Gastrocnemius medialis (tissue), 4 donors: ENCODE results near the gene DBF4.

Source experiments
- POLR2A ChIP-seq, 2 donors: fragments of 450-650 bp; IDR thresholded peaks; one replicate each; pipeline ENCODE4 v1.6.1; 2017; ENCODE audit warnings: antibody characterized with exemption in 2 of 2, mild to moderate bottlenecking in 2 of 2, moderate library complexity in 2 of 2
- TF ChIP-seq, protein P1 (sequence below), 5 experiments: fragments of 450-650 bp in 3 of 5; fragments of 200-600 bp in 2 of 5; sonication (generic) in 2 of 5; IDR thresholded peaks in 4 of 5; conservative IDR thresholded peaks in 1 of 5; 1 replicate in 4 of 5; 2 replicates in 1 of 5; pipeline ENCODE4 v1.5.1; 2016 to 2019; ENCODE audit warnings: antibody characterized with exemption in 5 of 5, mild to moderate bottlenecking in 3 of 5, moderate library complexity in 3 of 5

DNA sequence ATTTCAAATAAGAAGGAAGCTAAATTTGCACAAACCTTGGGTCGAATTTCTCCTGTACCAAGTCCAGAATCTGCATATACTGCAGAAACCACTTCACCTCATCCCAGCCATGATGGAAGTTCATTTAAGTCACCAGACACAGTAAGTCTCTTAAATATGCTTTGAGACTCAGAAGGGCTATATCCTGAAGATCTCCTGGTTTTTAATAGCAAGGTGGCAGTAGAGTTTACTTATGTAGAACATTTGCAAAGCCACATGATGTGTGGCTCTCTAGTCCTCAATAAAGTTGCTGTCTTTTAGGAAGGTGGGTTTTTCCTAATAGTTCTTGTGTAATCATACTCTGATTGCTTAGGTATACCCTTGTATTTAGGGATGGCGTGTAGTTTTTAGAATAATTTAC, 8.7 kb downstream of the DBF4 start:
- TF ChIP-seq, protein P1, sequence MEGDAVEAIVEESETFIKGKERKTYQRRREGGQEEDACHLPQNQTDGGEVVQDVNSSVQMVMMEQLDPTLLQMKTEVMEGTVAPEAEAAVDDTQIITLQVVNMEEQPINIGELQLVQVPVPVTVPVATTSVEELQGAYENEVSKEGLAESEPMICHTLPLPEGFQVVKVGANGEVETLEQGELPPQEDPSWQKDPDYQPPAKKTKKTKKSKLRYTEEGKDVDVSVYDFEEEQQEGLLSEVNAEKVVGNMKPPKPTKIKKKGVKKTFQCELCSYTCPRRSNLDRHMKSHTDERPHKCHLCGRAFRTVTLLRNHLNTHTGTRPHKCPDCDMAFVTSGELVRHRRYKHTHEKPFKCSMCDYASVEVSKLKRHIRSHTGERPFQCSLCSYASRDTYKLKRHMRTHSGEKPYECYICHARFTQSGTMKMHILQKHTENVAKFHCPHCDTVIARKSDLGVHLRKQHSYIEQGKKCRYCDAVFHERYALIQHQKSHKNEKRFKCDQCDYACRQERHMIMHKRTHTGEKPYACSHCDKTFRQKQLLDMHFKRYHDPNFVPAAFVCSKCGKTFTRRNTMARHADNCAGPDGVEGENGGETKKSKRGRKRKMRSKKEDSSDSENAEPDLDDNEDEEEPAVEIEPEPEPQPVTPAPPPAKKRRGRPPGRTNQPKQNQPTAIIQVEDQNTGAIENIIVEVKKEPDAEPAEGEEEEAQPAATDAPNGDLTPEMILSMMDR (IDR thresholded peaks at IDR 0.05 in 4 of 5, conservative IDR thresholded peaks at IDR 0.05 in 1 of 5), result no peak
- TF ChIP-seq POLR2A (IDR thresholded peaks at IDR 0.05), result no peak
